HL-60 (cell line): ENCODE measurements around the gene LUZP1.
"Not testable (repeated sequence)": the region's sequence is repeated elsewhere in the genome, so short reads cannot be mapped to it uniquely, and the experiment has no call there.

ENCODE experiments used
- DNase-seq, 2 experiments: peaks; one replicate each; pipeline ENCODE4 v3.0.0-alpha.2; 2010 to 2020; ENCODE audit warnings: low read depth in 1 of 2, low spot score in 1 of 2
- H3K27ac ChIP-seq: fragments of 250-450 bp; sonication (Bioruptor Pico); replicated peaks from 2 replicates; pipeline ENCODE4 v1.5.1; 2020; ENCODE audit warnings: mild to moderate bottlenecking, moderate library complexity
- H3K27me3 ChIP-seq: fragments of 250-450 bp; sonication (Bioruptor Pico); 2 replicates; pipeline ENCODE4 v1.5.1; 2021; ENCODE audit warnings: mild to moderate bottlenecking, moderate library complexity; ENCODE audit not compliant: insufficient read depth, poor library complexity, severe bottlenecking
- H3K4me3 ChIP-seq: replicated peaks from 2 replicates; pipeline ENCODE4 v1.5.1; 2011; ENCODE audit warnings: mild to moderate bottlenecking, control low read depth, low read length; ENCODE audit not compliant: insufficient read depth
- CTCF ChIP-seq: IDR thresholded peaks from one replicate; pipeline ENCODE4 v1.5.1; 2011; ENCODE audit warnings: low read length, control low read depth, inconsistent platforms; ENCODE audit not compliant: insufficient read depth
- GABPA ChIP-seq: IDR thresholded peaks from 2 replicates; pipeline ENCODE4 v1.6.1; 2012; ENCODE audit warnings: low read depth
- POLR2AphosphoS5 ChIP-seq: IDR thresholded peaks from 2 replicates; pipeline ENCODE4 v1.6.1; 2012; ENCODE audit warnings: low read depth
- REST ChIP-seq: IDR thresholded peaks from 2 replicates; pipeline ENCODE4 v1.6.1; 2012; ENCODE audit warnings: low read depth; ENCODE audit not compliant: insufficient replicate concordance
- SPI1 ChIP-seq: IDR thresholded peaks from 2 replicates; pipeline ENCODE4 v1.6.1; 2012; ENCODE audit warnings: low read depth, mild to moderate bottlenecking, borderline replicate concordance

Gene LUZP1

GRCh38 chr1:23194119-23194984 is 25.7 kb upstream of the LUZP1 start:
- H3K27me3 ChIP-seq: peaks cover 6% of the 10 kb centered on the region
- no peak overlapping the region for H3K27ac ChIP-seq
- DNase-seq: no peak
- no peak overlapping the region for H3K4me3 ChIP-seq
- TF ChIP-seq CTCF: no peak

- TF ChIP-seq SPI1 (no peak), POLR2AphosphoS5 (no peak), CTCF (no peak), REST (no peak), GABPA (no peak)
These were observed 24.9 kb upstream of the LUZP1 start for GRCh38 chr1:23193391-23194118.

GRCh38 chr1:23191199-23191598 is 22.5 kb upstream of the LUZP1 start:
- Histone ChIP-seq H3K4me3 (no peak overlapping the region), H3K27me3 (peaks cover 6% of the 10 kb centered on the region), H3K27ac (no peak overlapping the region)
- no peak for DNase-seq
- TF ChIP-seq POLR2AphosphoS5 (no peak), GABPA (no peak), SPI1 (no peak), REST (no peak), CTCF (no peak)

More at GRCh38 chr1:23193391-23194118, 24.9 kb upstream of the LUZP1 start:
- Histone ChIP-seq H3K4me3 (no peak overlapping the region), H3K27me3 (peaks cover 6% of the 10 kb centered on the region), H3K27ac (no peak overlapping the region)
- DNase-seq: no peak

GRCh38 chr1:23188936-23189452 is 20.3 kb upstream of the LUZP1 start:
- not testable (repeated sequence) for DNase-seq, H3K27me3 ChIP-seq, H3K4me3 ChIP-seq, H3K27ac ChIP-seq
